Naive B cell (primary cell): ENCODE data around the gene SPDYA. TPM values are rescaled to one million over a fixed set of nuclear protein-coding genes. Genes with fewer than 3 reads are reported as not detected.
"Not testable (repeated sequence)": the region's sequence is repeated elsewhere in the genome, so short reads cannot be mapped to it uniquely, and the experiment has no call there.

Experiments
- ATAC-seq, 2 donors: fragments of 150-1000 bp; cut with Tn5 transposase; 2 replicates each; pipeline ENCODE4 v1.10.0; 2021; ENCODE audit warnings: low read depth in 2 of 2, mild to moderate bottlenecking in 2 of 2, moderate library complexity in 2 of 2
- DNase-seq: peaks from one replicate; pipeline ENCODE4 v3.0.0; 2022
- H3K27ac Mint-ChIP-seq, 6 donors: one replicate each; pipeline ENCODE4 v1.8.0; 2020 to 2022; ENCODE audit warnings: mild to moderate bottlenecking in 6 of 6, mixed read lengths in 6 of 6, moderate library complexity in 5 of 6, inconsistent platforms in 2 of 6
- H3K27me3 Mint-ChIP-seq, 3 donors: one replicate each; pipeline ENCODE4 v1.8.0; 2021 to 2022; ENCODE audit warnings: mixed read lengths in 3 of 3, mild to moderate bottlenecking in 1 of 3
- H3K36me3 Mint-ChIP-seq, 2 donors: one replicate each; pipeline ENCODE4 v1.8.0; 2020 to 2022; ENCODE audit warnings: mixed read lengths in 2 of 2, inconsistent platforms in 1 of 2, mild to moderate bottlenecking in 1 of 2
- H3K4me1 Mint-ChIP-seq, 3 donors: one replicate each; pipeline ENCODE4 v1.8.0; 2020 to 2022; ENCODE audit warnings: mixed read lengths in 3 of 3, inconsistent platforms in 1 of 3, mild to moderate bottlenecking in 1 of 3, moderate library complexity in 1 of 3
- H3K4me3 Mint-ChIP-seq, 8 donors: one replicate each; pipeline ENCODE4 v1.8.0; 2020 to 2022; ENCODE audit warnings: mild to moderate bottlenecking in 8 of 8, mixed read lengths in 8 of 8, moderate library complexity in 8 of 8, inconsistent platforms in 2 of 8
- H3K9me3 Mint-ChIP-seq, 7 donors: one replicate each; pipeline ENCODE4 v1.8.0; 2020 to 2022; ENCODE audit warnings: mixed read lengths in 7 of 7, mild to moderate bottlenecking in 5 of 7, inconsistent platforms in 2 of 7, moderate library complexity in 1 of 7
- polyA plus RNA-seq, 6 donors: library from polyadenylated mRNA; unstranded; fragments of 300-500 nt; fragmentation: Illumina TruSeq; gene quantifications; one replicate each; pipeline ENCODE4 v1.2.3, GENCODE V29; 2021; ENCODE audit warnings: low read depth in 6 of 6

SPDYA gene
- polyA plus RNA-seq, 6 donors from 2014 or later, result 0.29 to 0.41 (median 0.37) TPM; not detected in 3

GRCh38 chr2:28784570-28784969, 26.1 kb upstream of the SPDYA start:
- not testable (repeated sequence) for ATAC-seq

GRCh38 chr2:28796620-28797019, 14.0 kb upstream of the SPDYA start:
- ATAC-seq (no peak), DNase-seq (no peak)
- H3K27me3 Mint-ChIP-seq, result no peaks in the 10 kb centered on the region
- H3K4me3 Mint-ChIP-seq, result no peak overlapping the region
- H3K4me1 Mint-ChIP-seq, result peaks cover 7 to 32% (median 11%) of the 10 kb centered on the region in 3 donors
- peaks cover 30 to 37% of the 10 kb centered on the region in 2 donors for H3K36me3 Mint-ChIP-seq
- peaks cover 0 to 19% (median 2%) of the 10 kb centered on the region in 7 donors for H3K9me3 Mint-ChIP-seq
- peak overlapping the region in 2 of 6 donors; percentile 6 to 70 for H3K27ac Mint-ChIP-seq

More at GRCh38 chr2:28784570-28784969, 26.1 kb upstream of the SPDYA start:
- not testable (repeated sequence) for H3K27me3 Mint-ChIP-seq, DNase-seq, H3K9me3 Mint-ChIP-seq, H3K4me3 Mint-ChIP-seq, H3K4me1 Mint-ChIP-seq
- Mint-ChIP-seq H3K27ac (peak overlapping the region in 1 of 6 donors; percentile 35), H3K36me3 (peaks cover 28 to 33% of the 10 kb centered on the region in 2 donors)

- ATAC-seq, result no peak
- Mint-ChIP-seq H3K4me1 (peaks cover 0 to 16% (median 9%) of the 10 kb centered on the region in 3 donors), H3K4me3 (no peak overlapping the region)
Measured at GRCh38 chr2:28801726-28802125, 8.9 kb upstream of the SPDYA start.

GRCh38 chr2:28802975-28803429, 7.6 kb upstream of the SPDYA start:
- Mint-ChIP-seq H3K36me3 (peaks cover 0 to 20% of the 10 kb centered on the region in 2 donors), H3K27me3 (no peaks in the 10 kb centered on the region), H3K4me3 (no peak overlapping the region), H3K4me1 (peaks cover 0 to 5% (median 2%) of the 10 kb centered on the region in 3 donors), H3K9me3 (peaks cover 0 to 3% (median 0%) of the 10 kb centered on the region in 7 donors), H3K27ac (peak overlapping the region in 1 of 6 donors; percentile 47)
- no peak for ATAC-seq
- no peak for DNase-seq

More at GRCh38 chr2:28801726-28802125, 8.9 kb upstream of the SPDYA start:
- Mint-ChIP-seq H3K9me3 (peaks cover 0 to 9% (median 2%) of the 10 kb centered on the region in 7 donors), H3K27me3 (no peaks in the 10 kb centered on the region), H3K36me3 (peaks cover 9 to 31% of the 10 kb centered on the region in 2 donors), H3K27ac (no peak overlapping the region)
- DNase-seq, result no peak

GRCh38 chr2:28809927-28810326, 707 bp upstream of the SPDYA start:
- peak overlapping the region in 2 of 6 donors; percentile 28 to 85 for H3K27ac Mint-ChIP-seq
- H3K27me3 Mint-ChIP-seq, result no peaks in the 10 kb centered on the region
- H3K4me1 Mint-ChIP-seq, result peaks cover 7 to 10% (median 7%) of the 10 kb centered on the region in 3 donors

GRCh38 chr2:28818053-28818452, 7.4 kb downstream of the SPDYA start:
- no peak overlapping the region for H3K4me3 Mint-ChIP-seq
- H3K9me3 Mint-ChIP-seq, result no peaks in the 10 kb centered on the region
- H3K27me3 Mint-ChIP-seq, result no peaks in the 10 kb centered on the region
- no peaks in the 10 kb centered on the region for H3K4me1 Mint-ChIP-seq
- no peak for ATAC-seq
- H3K36me3 Mint-ChIP-seq, result no peaks in the 10 kb centered on the region
- H3K27ac Mint-ChIP-seq, result no peak overlapping the region
- DNase-seq, result no peak

More at GRCh38 chr2:28809927-28810326, 707 bp upstream of the SPDYA start:
- H3K4me3 Mint-ChIP-seq, result peak overlapping the region; percentile 77 to 90 (median 86)
- peaks cover 0 to 7% of the 10 kb centered on the region in 2 donors for H3K36me3 Mint-ChIP-seq
- ATAC-seq, result no peak
- no peak for DNase-seq
- H3K9me3 Mint-ChIP-seq, result peaks cover 0 to 3% (median 0%) of the 10 kb centered on the region in 7 donors

- Mint-ChIP-seq H3K27ac (no peak overlapping the region), H3K4me1 (no peaks in the 10 kb centered on the region), H3K27me3 (no peaks in the 10 kb centered on the region), H3K36me3 (no peaks in the 10 kb centered on the region), H3K4me3 (no peak overlapping the region), H3K9me3 (no peaks in the 10 kb centered on the region)
- DNase-seq (peak; percentile 55), ATAC-seq (peak; percentile 61 to 66)
Measured at GRCh38 chr2:28821295-28821958, 10.8 kb downstream of the SPDYA start.

- H3K4me1 Mint-ChIP-seq, result no peaks in the 10 kb centered on the region
- DNase-seq (no peak), ATAC-seq (no peak)
- H3K36me3 Mint-ChIP-seq, result no peaks in the 10 kb centered on the region
- no peaks in the 10 kb centered on the region for H3K27me3 Mint-ChIP-seq
- H3K4me3 Mint-ChIP-seq, result no peak overlapping the region
- H3K27ac Mint-ChIP-seq, result no peak overlapping the region
- H3K9me3 Mint-ChIP-seq, result no peaks in the 10 kb centered on the region
Measured at GRCh38 chr2:28822036-28822435, 11.4 kb downstream of the SPDYA start.

GRCh38 chr2:28824207-28824606, 13.6 kb downstream of the SPDYA start:
- Mint-ChIP-seq H3K27me3 (no peaks in the 10 kb centered on the region), H3K27ac (no peak overlapping the region), H3K4me1 (no peaks in the 10 kb centered on the region), H3K9me3 (no peaks in the 10 kb centered on the region), H3K36me3 (no peaks in the 10 kb centered on the region), H3K4me3 (no peak overlapping the region)
- DNase-seq (no peak), ATAC-seq (no peak)

GRCh38 chr2:28824870-28825269, 14.2 kb downstream of the SPDYA start:
- Mint-ChIP-seq H3K36me3 (no peaks in the 10 kb centered on the region), H3K27ac (no peak overlapping the region), H3K9me3 (no peaks in the 10 kb centered on the region), H3K4me3 (no peak overlapping the region), H3K4me1 (no peaks in the 10 kb centered on the region), H3K27me3 (no peaks in the 10 kb centered on the region)
- DNase-seq (no peak), ATAC-seq (no peak)

GRCh38 chr2:28828382-28828781, 17.7 kb downstream of the SPDYA start:
- Mint-ChIP-seq H3K9me3 (no peaks in the 10 kb centered on the region), H3K27ac (peak overlapping the region in 1 of 6 donors; percentile 61), H3K4me3 (no peak overlapping the region), H3K36me3 (no peaks in the 10 kb centered on the region), H3K27me3 (no peaks in the 10 kb centered on the region), H3K4me1 (no peaks in the 10 kb centered on the region)
- ATAC-seq (no peak), DNase-seq (no peak)

GRCh38 chr2:28833740-28834470, 23.3 kb downstream of the SPDYA start:
- no peak overlapping the region for H3K4me3 Mint-ChIP-seq
- no peak for ATAC-seq
- H3K36me3 Mint-ChIP-seq, result no peaks in the 10 kb centered on the region
- no peak overlapping the region for H3K27ac Mint-ChIP-seq
- no peaks in the 10 kb centered on the region for H3K4me1 Mint-ChIP-seq
- no peak for DNase-seq
- no peaks in the 10 kb centered on the region for H3K27me3 Mint-ChIP-seq
- H3K9me3 Mint-ChIP-seq, result peaks cover 0 to 4% (median 0%) of the 10 kb centered on the region in 7 donors

GRCh38 chr2:28835781-28836180, 25.1 kb downstream of the SPDYA start:
- Mint-ChIP-seq H3K4me3 (no peak overlapping the region), H3K36me3 (no peaks in the 10 kb centered on the region), H3K27ac (no peak overlapping the region), H3K27me3 (no peaks in the 10 kb centered on the region), H3K9me3 (peaks cover 0 to 4% (median 0%) of the 10 kb centered on the region in 7 donors), H3K4me1 (no peaks in the 10 kb centered on the region)
- DNase-seq, result no peak
- no peak for ATAC-seq

GRCh38 chr2:28838971-28839370, 28.3 kb downstream of the SPDYA start:
- ATAC-seq, result no peak
- Mint-ChIP-seq H3K9me3 (peaks cover 0 to 3% (median 0%) of the 10 kb centered on the region in 7 donors), H3K36me3 (no peaks in the 10 kb centered on the region), H3K4me1 (no peaks in the 10 kb centered on the region), H3K27me3 (no peaks in the 10 kb centered on the region), H3K4me3 (no peak overlapping the region), H3K27ac (peak overlapping the region in 1 of 6 donors; percentile 61)
- no peak for DNase-seq
